HG03520 (cell line): Measurements from ENCODE around the gene AP1G2.

Experiments
- ATAC-seq: cut with Tn5 transposase; IDR thresholded peaks from one replicate; pipeline ENCODE4 v1.9.1; 2021; ENCODE audit warnings: mild to moderate bottlenecking, moderate library complexity; ENCODE audit not compliant: unreplicated experiment

Gene AP1G2

DNA sequence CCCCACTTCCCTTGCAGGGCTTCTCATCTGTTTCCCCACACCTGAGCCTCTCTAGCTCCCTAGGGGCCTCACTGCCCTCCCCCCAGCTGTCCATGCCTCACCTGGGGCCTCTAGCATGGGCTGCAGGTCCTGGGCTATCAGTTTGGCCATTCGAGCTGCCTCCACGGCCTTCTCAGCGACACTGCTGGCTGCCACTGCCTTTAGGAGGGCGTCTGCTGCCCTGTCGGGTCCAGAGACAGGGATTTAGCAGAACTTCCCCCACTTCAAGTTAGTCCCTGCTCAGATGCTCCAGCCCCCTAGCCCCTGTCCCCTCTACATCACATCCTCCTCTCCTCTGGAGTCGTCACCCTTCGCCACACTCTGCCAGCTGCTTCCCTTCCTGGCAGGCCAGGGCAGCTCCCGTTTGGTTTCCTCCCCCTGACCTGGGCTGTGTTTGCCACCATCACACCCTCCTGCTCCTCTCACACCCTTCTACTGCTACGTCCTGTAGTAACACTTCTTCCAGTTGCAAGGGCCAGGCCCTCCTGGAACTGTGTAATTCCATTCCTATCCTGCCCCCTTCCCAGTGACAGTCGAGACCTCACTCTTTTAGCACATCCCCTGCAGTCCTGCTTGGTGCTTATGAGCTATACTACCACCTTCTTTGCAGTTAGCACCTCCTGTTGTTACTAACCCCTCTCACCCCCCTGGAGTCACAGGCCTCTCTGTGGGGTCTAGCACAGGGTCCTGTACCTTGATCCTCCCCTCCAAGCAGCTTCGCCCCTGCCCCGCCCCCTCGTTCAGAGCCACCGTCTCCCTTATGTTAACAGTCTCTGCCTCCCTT is 4.3 kb upstream of the AP1G2 start:
- no peak for ATAC-seq

DNA sequence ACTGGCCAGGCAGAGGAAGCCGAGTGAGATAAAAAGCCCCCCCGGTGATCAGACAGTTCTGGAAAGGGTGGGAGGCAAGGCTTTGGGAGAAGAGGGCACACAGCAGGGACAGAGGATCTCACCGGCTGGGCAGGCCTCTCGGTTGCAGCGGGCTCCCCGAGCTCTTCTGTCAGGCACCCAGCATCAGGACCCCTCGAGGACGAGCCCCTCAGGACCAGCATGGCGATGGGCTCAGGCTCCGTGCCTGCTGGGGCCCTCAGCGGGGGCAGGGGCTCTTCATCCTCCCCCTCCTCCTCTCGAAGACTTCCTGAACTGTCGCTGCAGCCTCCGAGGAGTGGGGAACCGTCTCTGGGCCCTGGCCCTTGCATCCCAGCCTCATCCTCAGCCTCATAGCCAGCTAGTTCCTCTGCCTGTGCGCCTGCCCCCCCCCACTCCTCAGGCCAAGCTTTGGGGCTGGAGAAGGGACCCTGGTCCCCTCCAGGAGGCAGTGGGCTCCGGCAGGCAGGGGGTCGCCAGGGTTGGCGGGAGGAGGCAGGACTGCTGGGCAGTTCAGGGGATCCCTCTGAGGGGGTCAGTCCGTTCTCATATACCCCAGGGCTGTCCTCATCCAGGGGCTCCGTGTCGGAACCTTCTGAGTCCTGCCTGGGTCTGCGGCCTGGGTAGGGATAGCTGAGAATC is 3.4 kb upstream of the AP1G2 start:
- no peak for ATAC-seq

DNA sequence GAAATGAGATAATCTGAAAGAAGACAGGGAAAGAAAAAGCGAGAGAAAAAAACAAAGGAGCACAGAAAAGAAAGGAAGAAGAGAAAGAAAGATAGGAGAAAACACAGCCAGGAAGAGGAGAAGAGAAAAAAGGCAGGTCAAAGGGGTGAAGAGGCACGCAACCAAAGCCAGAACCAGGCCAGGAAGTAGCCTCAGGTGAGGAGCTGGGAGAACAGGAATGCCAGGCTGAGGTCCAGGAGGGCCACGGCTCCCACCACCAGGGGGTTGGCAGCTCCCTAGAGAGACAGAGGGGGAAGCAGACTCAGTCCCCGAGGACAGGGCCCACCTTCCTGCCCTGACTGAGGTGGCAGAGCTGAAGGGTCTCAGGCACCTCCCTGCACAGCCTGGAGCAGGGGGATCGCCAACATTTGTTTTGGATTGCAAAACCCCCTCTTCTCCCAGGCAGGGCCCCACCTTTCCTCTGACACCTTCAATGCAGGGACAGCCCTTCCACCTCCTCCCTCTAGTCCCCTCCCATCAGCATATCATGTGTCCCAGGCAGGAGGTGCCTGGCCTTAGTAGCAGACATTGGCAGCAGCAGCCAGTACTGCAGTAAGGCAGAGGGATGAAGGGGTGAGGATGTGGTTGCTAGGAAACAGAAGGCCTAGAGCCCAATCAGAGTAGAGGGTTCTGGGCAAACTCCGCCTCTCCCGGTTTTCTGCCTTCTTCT is 2.0 kb upstream of the AP1G2 start:
- ATAC-seq, result no peak

- ATAC-seq, result no peak
Measured at GRCh38 chr14:23568600-23569331, 1.2 kb upstream of the AP1G2 start.

DNA sequence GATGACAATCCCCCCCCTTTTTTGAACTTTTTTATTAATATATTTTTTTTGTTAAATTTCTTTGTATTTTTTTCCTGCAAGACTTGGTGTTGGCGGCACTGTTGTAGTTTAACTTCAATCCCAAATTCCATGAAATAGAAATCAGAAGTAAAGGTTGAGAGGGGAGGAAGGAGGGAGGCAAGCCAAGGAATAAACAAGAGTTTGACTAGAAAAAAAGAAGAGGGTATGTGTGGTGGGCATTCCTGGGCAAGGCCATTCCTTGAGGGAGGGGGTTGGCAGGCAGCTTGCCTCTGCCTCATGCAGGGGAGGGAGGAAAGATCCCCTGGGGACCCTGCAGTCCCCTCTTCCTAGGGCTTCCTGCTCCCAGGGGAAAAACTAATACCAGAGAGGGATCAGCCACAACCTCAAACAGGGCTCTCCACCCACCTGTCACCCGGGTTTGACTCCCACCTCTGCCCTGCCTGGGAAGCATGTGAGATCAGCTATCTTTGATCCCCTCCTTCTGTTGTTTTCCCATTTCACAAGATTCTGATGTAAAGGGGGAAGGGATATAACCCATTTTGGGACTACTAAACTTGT is 519 bp upstream of the AP1G2 start:
- no peak for ATAC-seq

- no peak for ATAC-seq
Measured at GRCh38 chr14:23566778-23567185, 809 bp downstream of the AP1G2 start.

GRCh38 chr14:23566112-23566777 is 1.3 kb downstream of the AP1G2 start:
- no peak for ATAC-seq

DNA sequence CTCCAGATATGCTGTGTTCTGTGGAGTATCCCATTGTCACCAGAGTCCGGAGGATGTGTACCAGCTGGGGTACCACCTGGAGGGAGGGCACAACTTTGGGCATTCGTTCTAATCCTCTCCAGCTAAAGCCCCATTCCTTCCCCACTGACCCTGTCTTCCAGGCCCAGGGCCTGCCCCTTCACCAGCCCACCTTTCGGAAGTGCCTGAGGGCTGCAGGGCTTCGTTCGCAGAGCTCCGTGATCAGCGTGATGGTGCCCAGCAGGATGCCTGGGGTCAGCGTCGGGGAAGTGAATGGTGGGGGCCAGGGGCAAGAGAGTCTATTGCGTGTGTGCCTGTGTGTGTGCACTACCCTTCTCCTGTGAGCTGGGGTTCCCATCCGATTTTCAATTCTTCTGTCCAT is 2.0 kb downstream of the AP1G2 start:
- no peak for ATAC-seq

- ATAC-seq, result no peak
Measured at GRCh38 chr14:23564876-23565275, 2.7 kb downstream of the AP1G2 start.

GRCh38 chr14:23564181-23564812 is 3.3 kb downstream of the AP1G2 start:
- ATAC-seq, result no peak

DNA sequence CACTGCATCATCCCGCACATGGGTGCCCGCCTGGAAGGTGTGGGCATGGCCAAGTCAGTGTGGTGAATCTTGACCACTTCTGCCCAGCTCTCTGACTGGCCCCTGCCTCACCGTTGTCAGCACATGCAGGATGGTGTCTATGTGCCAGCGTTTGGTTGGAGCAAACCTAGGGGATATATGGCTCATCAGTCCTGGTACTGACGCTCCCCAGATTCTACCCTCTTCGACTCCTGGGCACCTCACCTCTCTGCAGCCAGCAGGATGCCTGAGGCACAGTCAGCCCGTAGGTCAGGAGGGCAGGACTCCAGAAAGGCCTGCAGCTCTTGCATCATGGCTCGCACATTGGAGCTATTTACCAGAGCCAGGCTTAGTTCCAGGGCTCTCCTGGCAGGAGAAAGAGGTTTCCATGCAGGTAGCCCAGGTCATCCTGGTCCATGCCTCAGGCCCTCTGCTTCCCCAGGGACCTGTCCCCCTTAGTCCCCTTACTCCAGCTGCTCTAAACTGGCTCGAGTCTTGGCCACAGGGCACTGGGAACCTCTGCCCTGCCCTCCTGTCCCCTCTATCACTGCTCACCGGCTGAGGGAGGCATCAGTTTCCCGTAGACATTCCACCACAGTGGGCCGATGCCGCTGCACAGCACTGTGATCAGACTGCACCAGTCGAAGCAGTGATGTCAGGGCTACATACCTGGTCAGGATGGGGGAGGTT is 4.0 kb downstream of the AP1G2 start:
- ATAC-seq, result no peak

- ATAC-seq, result no peak
Measured at GRCh38 chr14:23562822-23563472, 4.6 kb downstream of the AP1G2 start.

GRCh38 chr14:23561873-23562821 is 5.4 kb downstream of the AP1G2 start:
- no peak for ATAC-seq

DNA sequence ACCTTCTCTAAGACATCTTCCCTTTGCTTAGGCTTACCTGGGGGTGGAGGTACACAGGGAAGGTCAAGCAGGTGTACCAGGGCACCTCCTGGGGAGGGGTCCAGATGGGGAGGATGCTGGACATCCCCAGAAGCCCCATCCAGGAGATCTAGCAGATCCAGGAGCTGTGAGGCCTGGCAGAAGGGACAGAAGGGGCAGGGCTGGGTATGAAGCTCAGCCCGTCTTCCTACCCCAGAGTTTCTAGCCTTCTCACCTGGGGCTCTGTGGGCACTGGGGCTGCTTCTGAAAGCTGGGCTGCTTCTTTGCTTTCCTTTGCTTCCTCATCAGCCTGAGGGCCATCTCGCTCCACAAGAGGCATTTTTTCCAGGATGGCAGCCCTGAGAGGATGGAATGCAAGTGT is 6.3 kb downstream of the AP1G2 start:
- ATAC-seq, result no peak

DNA sequence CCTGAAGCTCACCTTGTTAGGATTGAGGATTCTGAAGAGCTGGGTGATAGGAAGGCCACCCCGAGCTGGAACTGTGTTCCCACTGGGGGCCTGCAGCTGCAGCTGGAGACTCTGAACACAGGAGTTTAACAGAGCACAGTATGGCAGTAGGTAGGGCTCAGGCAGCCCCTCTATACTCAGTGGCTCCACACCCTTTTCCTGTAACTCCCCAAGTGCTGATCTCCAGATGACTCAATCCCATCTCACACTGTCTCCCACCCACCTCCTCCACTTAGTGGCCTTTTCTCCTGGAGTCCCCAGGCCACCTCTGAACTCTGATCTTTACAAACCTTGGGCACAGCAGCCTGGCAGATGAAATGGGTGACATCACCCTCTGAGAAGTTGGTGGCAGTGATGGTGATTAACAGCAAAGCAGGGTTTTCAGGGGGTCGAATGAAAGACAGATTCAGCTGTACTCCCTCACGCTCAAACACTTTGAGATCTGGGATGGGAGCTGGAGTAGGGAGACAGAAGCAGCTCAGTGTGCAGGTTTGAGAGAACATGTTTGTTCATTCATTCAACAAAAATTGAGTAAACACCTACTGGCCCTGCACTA is 7.6 kb downstream of the AP1G2 start:
- ATAC-seq, result no peak

DNA sequence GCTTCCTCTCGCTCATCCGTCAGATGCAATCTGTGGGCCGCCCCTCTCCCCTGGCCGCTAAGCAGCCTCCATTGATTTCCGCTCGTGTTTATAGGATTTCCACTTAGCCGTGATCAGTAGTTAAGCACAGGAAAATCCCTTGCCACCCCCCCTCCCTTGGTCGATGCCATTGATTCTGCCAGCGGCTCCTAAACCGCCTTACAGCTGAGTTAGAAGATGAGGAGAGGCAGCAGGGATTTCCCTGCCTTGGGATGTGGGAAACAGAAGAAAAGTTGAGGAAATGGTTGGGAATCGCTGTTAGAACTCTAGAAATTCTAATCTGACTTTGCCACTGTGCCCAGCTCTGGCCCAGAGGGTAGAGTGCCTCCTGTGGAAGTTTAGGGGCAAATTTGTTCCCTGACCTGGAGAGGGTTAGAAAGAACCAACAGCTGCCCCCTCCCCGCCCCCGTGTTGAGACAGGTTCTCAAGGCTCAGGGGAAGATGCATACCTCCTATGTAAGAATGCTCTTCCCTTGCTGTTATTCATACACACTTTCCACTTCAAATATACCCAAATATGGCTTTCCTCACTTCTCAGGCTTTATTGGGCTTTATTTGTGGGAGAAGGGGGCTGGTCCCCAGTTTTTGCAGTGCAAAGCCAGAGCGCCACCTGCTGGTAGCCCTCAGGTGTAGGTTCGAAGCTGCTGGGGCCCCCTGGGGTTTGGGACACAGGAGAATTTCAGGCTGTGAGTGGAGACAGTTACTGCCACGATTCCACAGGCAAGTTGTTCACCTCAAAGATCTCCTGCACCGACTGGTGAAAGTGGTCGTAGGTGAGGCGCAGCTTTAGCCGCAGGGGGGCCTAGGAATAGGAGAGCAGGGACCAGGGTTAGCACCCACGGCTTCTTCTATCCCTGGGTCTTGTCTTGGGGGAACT is 8.3 kb downstream of the AP1G2 start:
- no peak for ATAC-seq
